Kasumi-1 (cell line): ENCODE results near the gene ATP8B3.
"Not testable (repeated sequence)": the region's sequence is repeated elsewhere in the genome, so short reads cannot be mapped to it uniquely, and the experiment has no call there.

Experiments used
- DNase-seq, 2 experiments: peaks; one replicate each; lab custom pipeline; 2025; lab: John Stamatoyannopoulos, UW

The ATP8B3 gene

GRCh38 chr19:1769645-1769985 is 42.5 kb downstream of the ATP8B3 start:
- peak; percentile 21 to 26 for DNase-seq

- DNase-seq: no peak
Measured at GRCh38 chr19:1768918-1769644, 43.0 kb downstream of the ATP8B3 start.

GRCh38 chr19:1768248-1768647 is 43.8 kb downstream of the ATP8B3 start:
- peak; percentile 15 to 31 for DNase-seq

GRCh38 chr19:1767464-1767933 is 44.6 kb downstream of the ATP8B3 start:
- peak; percentile 11 to 25 for DNase-seq

GRCh38 chr19:1766800-1767352 is 45.2 kb downstream of the ATP8B3 start:
- DNase-seq: no peak

- DNase-seq: no peak
Measured at GRCh38 chr19:1765904-1766799, 45.9 kb downstream of the ATP8B3 start.

GRCh38 chr19:1765232-1765903 is 46.7 kb downstream of the ATP8B3 start:
- no peak for DNase-seq

GRCh38 chr19:1764729-1765128 is 47.3 kb downstream of the ATP8B3 start:
- no peak for DNase-seq

- no peak for DNase-seq
Measured at GRCh38 chr19:1763648-1764639, 48.1 kb downstream of the ATP8B3 start.

GRCh38 chr19:1762243-1763117 is 49.6 kb downstream of the ATP8B3 start:
- no peak for DNase-seq

- DNase-seq: no peak
Measured at GRCh38 chr19:1761528-1762242, 50.4 kb downstream of the ATP8B3 start.

- not testable (repeated sequence) for DNase-seq
Measured at GRCh38 chr19:1760786-1761527, 51.1 kb downstream of the ATP8B3 start.

- no peak for DNase-seq
Measured at GRCh38 chr19:1760020-1760419, 52.1 kb downstream of the ATP8B3 start.

- no peak for DNase-seq
Measured at GRCh38 chr19:1758959-1759903, 52.8 kb downstream of the ATP8B3 start.

- DNase-seq: no peak
Measured at GRCh38 chr19:1758231-1758577, 53.9 kb downstream of the ATP8B3 start.

GRCh38 chr19:1757468-1758230 is 54.4 kb downstream of the ATP8B3 start:
- no peak for DNase-seq
